HG03025 (cell line): ENCODE results near the gene MAF.

Source experiments
- ATAC-seq: cut with Tn5 transposase; IDR thresholded peaks from one replicate; pipeline ENCODE4 v1.9.1; 2021; ENCODE audit warnings: mild to moderate bottlenecking, moderate library complexity; ENCODE audit not compliant: unreplicated experiment, low FRiP score

MAF gene

DNA sequence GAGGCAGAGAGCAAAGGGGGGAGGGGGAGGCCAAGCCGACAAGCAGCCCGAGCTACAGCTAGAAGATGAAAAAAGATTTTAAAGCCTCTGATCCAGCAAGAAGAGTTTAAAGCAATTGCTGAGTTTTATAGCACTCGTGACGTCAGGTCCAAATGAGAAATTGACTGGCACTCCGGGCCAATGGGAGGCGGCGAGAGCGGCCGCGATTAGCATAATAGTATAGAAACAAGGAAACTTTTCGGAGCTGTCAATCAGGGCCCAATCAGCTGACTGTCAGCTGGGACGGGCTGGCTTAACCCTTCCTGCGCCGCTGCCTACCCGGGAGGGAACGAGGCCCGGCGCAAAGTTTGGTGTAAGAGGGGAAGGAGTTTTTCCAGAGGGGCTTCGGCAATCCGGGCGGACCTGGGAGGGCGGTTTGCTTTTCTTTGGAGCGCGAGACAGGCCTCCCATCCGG, at the start of gene MAF:
Gene MAF, minus strand, starts transcription at position 100 of the 454 bp plus-strand sequence. CDS start 835 bp downstream, outside the sequence.
- ATAC-seq, result peak; percentile 74

DNA sequence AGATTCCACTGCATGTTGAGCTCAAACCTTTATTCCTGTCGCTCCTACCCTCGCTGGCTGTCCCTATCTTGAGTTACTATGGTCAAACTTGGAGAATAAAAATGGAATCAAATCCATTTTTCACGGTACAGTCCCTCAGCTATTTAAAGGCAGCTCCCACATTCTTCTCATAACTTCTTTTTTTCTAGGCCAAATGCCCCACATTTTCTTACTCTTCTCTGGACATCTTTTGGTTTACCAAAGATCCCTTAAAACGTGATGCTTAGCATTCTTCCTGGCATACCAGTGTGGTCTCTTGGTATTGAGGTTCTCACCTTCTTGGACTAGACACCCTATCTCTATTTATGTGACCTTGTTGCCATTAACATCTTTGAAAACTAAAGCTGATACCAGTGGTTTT, 48.3 kb upstream of the MAF start:
- ATAC-seq, result no peak

DNA sequence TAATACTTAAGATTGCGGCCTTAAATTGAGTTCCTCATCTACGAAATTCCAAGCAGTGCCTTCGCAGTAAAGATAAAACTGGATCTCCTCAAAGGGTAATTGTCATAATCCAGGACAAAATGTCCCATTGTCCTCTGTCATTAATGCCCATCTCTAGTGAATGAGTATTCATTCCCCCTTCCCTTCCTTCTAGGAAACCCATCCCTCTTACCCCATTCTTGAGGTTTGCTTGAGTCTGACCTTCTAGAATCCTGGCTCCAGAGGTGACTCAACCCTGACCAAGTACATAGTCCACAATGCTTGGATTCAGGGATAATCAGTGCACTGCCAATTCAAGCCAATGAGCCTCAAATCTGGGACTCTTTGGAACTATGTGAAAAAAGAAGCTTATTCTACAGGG, 47.0 kb upstream of the MAF start:
- ATAC-seq, result no peak

DNA sequence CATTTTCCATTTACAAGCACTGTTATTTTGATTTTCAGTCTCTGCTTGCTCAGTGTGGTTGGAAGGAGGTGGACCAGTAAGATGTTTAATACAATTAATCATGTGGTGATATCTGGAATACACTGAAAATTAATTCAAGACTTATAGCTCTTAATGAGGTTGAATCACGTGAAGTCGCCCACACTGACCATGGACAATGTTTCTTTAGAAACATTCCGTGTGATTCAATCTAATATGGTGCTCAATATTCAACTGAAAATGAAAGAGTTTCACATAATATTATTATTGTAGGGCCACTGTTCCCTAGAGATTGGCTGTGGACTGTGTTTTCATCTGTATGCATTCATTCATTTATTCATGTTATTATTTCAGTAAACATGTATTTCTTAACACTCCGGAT, 45.2 kb upstream of the MAF start:
- no peak for ATAC-seq

DNA sequence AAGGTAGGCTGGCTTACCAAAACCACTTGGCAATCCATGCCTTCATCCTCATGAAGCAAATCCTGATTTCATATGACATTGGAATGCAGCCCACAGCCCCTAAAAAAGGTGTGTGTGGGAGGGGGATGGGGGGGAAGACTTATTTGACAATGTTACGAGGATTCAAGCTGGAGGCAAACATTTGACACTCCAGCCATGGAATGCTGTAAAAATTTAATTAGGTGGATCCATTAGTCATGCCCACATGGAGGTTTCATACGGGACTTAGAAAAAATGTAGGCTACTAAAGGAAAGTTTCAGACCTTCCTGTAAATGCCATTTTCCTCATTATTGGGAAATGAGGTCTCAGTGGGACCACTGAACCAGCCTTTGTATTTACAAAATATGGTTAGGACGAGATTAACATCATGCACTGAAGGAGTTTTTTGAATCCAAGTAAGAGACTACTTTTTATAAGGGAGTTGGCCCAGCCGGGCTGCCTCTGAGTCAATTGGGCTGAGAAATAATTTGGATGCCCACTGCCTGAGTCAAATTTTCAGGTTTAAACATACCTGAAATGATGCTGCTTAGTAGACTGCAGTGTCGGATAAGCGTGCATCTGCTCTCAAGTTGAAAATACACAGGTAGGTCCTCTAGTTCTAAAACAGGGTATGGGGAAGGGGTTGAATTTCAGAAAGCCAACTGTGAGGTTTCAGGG, 44.6 kb upstream of the MAF start:
- ATAC-seq, result no peak

DNA sequence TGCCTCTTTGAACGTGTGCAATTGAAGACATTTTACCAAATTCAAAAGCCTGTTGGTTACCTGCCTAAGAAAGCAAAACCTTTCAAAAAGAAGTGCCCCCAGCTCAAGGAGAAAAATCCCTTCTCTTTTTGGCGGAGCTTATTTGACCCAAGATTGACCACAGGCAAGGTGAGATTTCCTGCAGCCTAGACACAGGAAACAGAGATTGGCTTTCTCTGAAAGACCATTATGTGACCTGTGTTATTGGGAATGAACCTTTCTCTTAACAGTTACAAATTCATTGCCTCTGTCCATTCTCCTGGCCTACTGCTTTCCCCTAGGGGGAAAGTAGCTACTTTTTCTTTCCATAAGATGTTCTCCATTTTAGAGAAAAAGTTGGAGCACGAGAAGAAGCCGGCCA, 42.1 kb upstream of the MAF start:
- no peak for ATAC-seq

DNA sequence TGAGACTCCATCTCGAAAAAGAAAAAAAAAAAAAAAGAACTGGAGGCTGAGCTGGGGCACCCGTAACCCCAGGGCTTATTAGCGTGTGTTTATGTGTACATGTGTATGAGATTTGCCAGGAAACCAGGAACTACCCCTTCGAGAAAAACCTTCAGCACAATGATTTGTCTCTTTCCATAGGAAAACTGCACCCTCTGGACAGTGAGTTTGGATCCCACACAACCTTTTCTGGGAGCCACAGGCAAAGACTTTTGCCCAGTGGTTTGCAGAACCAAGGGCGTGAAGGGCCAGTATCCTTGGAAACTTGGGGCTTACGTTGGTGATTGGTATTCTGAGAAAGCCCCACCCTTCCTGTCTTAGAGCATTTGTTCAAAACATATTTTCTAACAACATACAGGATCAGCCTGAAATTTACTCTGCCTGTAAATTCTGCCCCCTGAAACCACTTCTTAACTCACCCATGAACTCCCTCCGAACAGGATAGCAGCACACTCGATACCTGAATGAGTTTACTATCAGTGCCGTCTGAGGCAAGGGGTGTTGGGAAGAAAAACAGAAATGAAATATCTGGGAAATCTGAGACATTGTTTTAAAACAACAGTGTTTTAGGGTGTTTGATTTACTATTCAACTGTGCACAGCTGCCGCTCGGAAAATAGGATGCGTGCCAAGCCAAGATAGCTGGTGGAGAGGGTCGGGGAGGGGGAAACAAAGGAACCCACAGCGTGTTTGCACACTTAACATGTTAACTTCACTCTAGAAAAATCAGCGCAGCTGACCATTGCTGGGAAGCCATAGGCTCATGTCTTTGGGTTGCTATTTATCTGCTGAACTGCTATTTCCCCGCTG, 40.2 kb upstream of the MAF start:
- ATAC-seq, result no peak

DNA sequence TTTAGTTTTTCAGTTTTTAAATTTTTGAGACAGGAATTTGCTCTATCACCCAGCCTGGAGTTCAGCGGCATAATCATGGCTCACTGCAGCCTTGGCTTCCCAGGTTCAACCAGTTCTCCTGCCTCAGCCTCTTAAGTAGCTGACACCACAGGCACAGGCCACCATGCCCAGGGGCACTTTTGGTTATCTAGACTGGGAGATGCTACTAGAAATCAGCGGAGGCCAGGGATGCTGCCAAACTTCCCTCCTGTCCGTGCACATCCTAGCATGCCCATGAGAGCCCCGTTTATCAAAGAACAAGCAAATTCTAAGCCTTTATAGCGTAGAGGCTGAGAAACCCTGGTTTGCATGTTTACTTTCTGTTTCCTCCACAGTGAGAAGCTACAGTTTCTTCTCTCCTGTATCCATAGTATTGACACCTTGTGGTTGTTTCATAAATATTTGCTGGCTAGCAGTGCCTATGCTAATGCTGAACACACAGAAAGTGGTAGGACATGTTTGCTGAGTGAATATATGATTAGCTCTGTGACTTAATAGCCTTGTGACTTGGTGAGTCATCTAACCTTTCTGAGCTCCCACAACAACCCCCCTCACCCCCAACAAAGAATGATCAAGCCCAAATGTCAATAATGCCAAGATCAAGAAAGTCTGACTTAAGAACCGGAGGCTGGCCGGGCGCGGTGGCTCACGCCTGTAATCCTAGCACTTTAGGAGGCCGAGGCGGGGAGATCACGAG, 39.2 kb upstream of the MAF start:
- ATAC-seq, result no peak

DNA sequence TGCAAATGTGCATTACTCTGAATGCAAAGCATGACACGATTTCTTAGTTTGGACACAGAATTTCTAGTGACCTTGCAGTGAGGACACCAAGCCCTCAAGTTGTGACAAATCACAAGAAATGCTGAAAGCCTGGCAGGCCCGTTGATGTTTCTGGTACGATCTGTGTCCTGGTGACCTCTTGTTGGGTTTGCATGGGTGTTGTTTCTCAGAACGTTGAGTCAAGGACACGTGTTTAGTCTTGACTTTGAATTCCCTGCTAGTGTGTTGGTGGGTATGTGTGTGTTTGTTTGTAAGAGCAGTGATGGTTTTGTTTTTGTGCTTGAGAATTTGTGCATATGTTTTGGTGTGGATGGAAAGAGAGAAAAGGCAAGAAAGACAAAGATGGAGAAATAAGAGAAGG, 37.8 kb upstream of the MAF start:
- ATAC-seq, result no peak

DNA sequence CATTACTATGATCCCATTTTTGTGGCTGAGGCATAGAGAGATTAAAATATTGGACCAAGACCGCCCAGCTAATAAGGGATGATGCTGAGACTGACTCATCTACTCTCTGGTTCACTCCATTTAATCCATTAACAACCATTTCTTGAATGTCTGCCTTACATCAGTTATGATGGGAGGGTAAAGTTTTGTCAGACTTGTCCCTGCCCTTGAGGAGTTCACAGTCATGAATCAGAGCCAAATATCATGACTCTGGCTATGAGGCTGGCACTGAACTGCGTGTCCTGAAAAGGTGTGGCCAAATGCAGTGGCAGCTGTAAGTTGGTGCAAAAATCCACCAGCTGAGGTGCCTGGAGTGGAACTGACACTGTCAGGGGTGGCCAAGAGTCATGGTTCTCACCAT, 35.0 kb upstream of the MAF start:
- ATAC-seq, result no peak

DNA sequence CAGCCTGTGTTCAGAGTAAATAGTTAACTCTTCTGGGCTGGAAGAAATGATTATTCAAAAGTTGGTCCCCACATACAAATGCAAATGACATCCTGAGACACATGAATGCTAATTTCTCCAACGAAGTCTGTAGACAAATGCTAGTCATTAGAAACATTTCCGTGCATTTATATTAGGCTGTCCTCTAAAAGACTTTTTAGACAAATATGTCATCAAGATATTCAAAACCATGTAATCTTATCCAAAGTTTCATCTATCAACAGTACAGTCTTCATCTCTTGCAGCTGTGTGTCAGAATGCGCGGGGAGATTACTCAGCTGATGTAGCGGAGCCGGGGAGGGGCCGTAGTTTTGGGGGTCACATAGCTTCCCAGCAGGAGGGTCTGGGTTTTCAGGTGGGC, 33.8 kb upstream of the MAF start:
- no peak for ATAC-seq

DNA sequence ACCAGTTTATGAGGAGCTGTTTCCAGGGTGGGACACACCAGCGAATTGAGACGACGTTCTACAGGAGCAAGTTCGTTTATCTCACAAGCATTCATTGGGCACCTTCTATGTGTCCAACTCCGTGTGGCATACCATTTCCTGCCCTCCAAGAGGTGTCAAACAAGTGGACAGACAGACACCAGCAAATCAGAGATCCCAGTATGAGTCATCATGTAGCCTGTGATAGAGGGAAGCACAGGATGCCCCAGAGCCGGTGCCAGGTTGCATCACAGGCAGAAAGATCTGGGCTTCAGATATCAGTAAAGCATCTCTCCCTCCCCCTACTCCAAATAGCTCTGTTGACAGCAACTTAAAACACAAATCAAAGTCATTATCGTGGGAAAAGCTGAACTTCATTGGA, 31.8 kb upstream of the MAF start:
- no peak for ATAC-seq

DNA sequence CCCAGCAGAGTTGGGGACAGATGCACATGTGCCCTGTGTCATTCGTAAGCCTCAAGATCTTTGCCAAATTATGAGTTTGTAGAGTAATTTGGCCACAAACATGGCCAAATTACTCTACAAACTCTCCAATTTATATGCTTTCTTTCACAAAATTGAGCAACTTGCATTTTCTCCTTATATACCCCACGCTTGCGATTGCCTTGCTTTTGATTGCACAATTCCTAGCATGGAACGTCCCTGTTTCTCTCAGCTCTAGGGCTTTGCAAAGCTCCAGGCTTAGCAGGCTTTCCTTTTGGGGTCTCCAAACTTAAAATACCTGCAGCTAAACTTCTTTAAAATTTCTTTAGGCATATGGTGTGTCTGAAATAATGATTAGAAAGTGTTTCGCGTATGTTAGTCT, 28.5 kb upstream of the MAF start:
- no peak for ATAC-seq

DNA sequence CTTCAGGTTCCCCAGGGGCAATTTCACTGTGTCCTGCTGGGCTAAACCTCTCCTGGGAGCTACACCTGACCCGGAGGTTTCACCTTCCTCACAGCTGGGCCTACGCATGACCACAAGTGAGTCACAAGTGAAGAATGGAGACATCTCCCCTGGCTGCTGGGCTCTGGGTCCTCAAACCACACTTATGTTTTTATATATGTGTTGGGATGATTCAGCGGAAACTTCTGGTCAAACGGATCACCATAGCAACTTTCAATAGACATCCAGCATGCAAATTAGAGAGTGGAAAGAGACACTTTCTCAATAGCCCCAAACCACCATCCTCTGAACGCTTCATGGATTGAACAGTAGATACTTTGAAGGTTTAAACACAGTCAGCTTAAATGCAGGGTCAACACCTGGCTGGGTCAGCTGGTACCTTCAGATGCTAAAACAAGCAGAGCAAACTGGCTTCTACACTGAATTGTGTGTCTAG, 28.0 kb upstream of the MAF start:
- ATAC-seq, result peak; percentile 91

DNA sequence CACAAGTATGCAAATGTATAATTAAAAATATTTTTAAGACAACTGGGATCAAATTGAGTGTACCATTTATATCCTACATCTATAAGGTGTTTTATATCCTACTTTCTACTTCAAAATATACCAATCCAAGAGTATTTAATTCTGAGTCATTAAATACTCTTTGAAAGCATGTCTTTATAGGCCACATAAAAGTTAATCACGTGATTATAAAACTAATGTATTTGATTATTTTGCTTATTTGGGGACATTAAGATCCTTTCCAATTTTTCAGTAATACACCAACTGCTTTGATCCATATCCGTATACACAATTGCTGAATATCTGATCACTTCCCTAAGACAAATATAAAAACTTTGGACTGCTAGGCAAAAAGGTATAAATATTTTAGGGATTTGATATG, 26.6 kb upstream of the MAF start:
- no peak for ATAC-seq

DNA sequence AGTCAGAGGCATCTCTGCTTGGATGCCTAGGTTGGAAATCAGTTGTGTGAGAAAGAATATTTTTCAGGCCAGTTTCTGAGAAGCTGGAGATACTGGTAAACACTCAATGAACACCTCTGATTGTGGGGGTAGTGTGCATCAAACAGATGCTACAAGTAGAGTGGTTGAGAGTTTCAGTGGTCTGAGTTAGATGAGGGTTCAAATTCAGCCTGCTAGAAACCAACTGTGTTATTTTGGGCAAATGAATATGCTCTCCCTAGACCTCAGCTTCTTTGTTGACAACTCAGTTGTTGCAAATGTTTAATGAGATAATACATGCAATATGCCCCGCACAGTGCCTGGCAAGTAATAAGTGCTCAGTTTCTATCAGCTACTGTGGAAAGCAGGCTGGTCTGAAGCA, 25.2 kb upstream of the MAF start:
- ATAC-seq, result no peak

DNA sequence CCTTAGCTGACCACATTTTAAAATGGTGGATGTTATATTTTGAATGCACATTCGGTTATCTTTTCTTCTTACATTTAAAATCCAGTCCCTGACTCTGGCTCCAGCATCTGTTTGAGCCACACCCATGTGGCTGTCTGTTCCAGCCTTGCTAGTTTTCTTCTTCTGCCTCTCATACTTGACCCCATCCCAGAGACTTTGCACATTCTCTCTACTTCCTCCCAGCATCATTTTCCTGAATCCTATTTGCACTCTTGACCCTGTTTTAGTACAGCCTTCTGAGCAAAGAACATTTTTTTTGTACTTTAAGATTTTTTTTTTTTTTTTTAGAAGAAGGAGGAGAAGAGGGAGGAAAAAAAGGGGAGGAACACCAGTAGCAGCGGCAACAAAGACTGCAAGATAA, 23.3 kb upstream of the MAF start:
- no peak for ATAC-seq

DNA sequence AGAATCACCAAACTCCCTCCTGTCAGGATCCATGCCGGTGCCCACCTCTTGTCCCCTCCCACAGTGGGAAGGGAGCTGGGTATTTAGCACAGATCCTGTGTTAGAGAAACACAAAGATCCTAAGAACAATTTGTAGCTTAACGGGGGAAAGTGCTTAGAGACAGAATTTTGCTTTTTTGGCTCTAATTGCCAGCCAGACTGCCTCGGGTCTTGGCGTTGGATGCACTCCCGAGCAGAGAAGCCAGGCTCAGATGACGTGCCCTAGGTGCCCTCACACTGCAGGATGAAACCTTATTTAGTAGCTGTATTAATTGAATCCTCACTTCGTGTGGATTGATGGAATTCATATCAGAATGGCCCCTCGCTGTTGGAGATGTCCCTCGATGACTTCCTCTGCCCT, 22.5 kb upstream of the MAF start:
- no peak for ATAC-seq

DNA sequence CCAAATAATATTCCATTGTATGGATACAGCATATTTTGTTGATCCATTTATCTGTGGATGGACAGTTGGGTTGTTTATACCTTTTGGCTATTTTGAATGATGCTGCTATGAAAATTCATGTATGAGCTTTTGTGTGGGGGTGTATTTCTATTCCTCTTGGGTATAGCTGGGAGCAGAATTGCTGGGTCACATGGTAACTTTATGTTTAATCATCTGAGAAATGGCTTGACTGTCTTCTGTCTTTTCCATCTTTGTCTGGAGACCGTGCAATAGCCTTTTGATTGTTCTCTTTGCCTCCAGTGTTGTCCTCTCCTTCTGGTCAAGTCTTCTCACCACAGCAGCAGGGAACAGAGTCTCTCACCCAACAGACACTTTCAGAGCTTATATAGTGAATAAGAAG, 20.5 kb upstream of the MAF start:
- no peak for ATAC-seq

DNA sequence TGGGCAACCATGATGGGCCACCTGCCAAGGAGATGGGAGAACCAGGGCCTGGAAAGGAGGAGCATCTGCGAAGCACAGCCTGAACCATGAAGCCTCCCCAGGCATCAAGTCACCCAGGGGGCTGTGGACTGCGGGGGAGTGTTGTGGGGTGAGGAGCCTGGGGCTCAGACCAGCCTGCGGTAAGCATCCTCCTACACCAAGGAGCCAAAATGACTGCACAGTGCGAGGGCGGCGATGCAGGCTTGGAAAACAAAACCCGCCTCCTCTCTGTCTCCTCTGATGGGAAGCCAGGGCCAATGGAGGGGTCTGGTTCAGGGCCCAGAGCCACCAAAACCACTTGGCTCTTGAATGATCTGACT, 18.1 kb upstream of the MAF start:
- ATAC-seq, result no peak

DNA sequence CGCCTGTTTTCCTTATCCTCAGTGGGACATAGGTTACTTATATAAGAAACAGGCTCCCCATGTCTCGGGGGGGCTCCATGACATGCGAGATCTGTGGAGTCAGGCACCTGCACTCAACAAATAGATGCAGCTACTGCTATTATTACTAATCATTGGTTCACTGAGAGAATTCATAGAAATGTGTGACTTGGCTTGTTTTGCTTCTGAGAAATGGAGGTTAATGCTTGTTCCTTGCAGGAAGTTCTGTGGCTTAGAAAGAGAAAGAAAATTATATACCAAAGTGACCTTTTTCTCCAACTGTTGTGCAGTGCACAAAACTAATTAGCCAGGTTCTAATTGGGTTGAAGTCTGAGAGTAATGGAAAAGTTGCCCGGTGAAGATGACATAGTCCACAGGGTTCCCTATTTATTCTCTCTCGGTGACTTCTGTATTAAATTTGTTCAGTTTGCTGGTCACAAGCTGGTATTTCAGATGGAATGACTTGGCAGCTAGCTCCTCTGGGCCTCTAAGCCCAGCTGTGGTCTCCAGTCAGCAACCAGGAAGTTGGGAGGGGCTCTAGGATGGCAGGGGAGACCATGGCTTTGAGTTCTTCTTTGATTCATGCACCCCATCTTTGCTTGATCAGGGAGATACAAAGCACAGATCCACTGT, 17.6 kb upstream of the MAF start:
- ATAC-seq, result no peak
